Measurements from ENCODE around the gene LAMB3. TPM values are rescaled to one million over a fixed set of nuclear protein-coding genes. Genes with fewer than 3 reads are reported as not detected.
A peak's percentile ranks its signal among the peaks of the same experiment; 100 is the strongest.

Gene LAMB3
- total RNA-seq, 1 experiment from 2014 or later, result 0.28 TPM

GRCh38 chr1:209601809-209602657, 50.2 kb downstream of the LAMB3 start:
- Mint-ChIP-seq H3K36me3 (ENCODE audit: insufficient read depth in 1 of 3, low read depth in 3 of 3) (no peaks in the 10 kb centered on the region), H3K9me3 (no peaks in the 10 kb centered on the region), H3K27me3 (ENCODE audit: low read depth) (peaks cover 12% of the 10 kb centered on the region), H3K4me1 (no peaks in the 10 kb centered on the region), H3K4me3 (no peak overlapping the region), H3K27ac (no peak overlapping the region)
- no peak for DNase-seq
- Histone ChIP-seq H2BK5ac (ENCODE audit: insufficient read length, low read length) (no peak overlapping the region), H3K79me2 (ENCODE audit: insufficient read depth, low read length) (no peaks in the 10 kb centered on the region), H2BK12ac (ENCODE audit: insufficient read length, low read depth, low read length) (no peak overlapping the region), H3K4ac (ENCODE audit: low read depth, low read length) (no peak overlapping the region), H3K56ac (ENCODE audit: insufficient read length, low read depth, low read length) (no peak overlapping the region), H2BK120ac (ENCODE audit: low read depth, low read length, poor library complexity, severe bottlenecking) (no peak overlapping the region), H2AFZ (ENCODE audit: low read length) (no peak overlapping the region), H3K79me1 (ENCODE audit: insufficient read depth, low read depth, low read length, poor library complexity, severe bottlenecking) (no peaks in the 10 kb centered on the region), H3K18ac (ENCODE audit: insufficient read length, low read depth, low read length) (no peak overlapping the region), H4K91ac (ENCODE audit: insufficient read length, low read depth, low read length) (no peak overlapping the region), H3K23me2 (ENCODE audit: insufficient read length, low read depth, low read length, poor library complexity, severe bottlenecking) (no peaks in the 10 kb centered on the region), H3K23ac (ENCODE audit: insufficient read length, low read depth, low read length) (no peak overlapping the region), H4K8ac (replicated peaks; ENCODE audit: insufficient read length, low read depth, low read length) (no peak overlapping the region), H4K5ac (ENCODE audit: insufficient read length, low read depth, low read length) (no peak overlapping the region), H2BK15ac (ENCODE audit: low read depth, low read length) (no peak overlapping the region), H3K4me1 (ENCODE audit: insufficient read depth, low read length) (no peaks in the 10 kb centered on the region), H3K14ac (ENCODE audit: insufficient read depth, low read length) (no peak overlapping the region), H2BK20ac (ENCODE audit: low read depth, low read length, poor library complexity, severe bottlenecking) (no peak overlapping the region), H3T11ph (ENCODE audit: low read length) (no peak overlapping the region), H3K27me3 (ENCODE audit: insufficient read depth, low read length) (no peaks in the 10 kb centered on the region), H2AK5ac (ENCODE audit: insufficient read length, low read length) (no peak overlapping the region), H3K9me3 (ENCODE audit: control insufficient read depth, low read depth, low read length) (no peaks in the 10 kb centered on the region), H3K27ac (ENCODE audit: insufficient read length, low read depth, low read length) (no peak overlapping the region), H3K4me2 (ENCODE audit: insufficient read depth, insufficient read length, low read length) (no peak overlapping the region), H4K20me1 (ENCODE audit: control insufficient read depth, insufficient read depth, insufficient read length) (no peaks in the 10 kb centered on the region), H3K9ac (ENCODE audit: extremely low read depth, insufficient read length, low read length) (no peak overlapping the region)
- TF ChIP-seq CTCF (conservative IDR thresholded peaks at IDR 0.05), result peak; percentile 71
- WGBS (ENCODE audit: extremely low coverage, insufficient read length, low lambda C conversion rate), result no CpG with 5 or more reads among the region's 6 CpGs
